ENCODE data around the gene PNMA8C. TPM values are rescaled to one million over a fixed set of nuclear protein-coding genes. Genes with fewer than 3 reads are reported as not detected.
"Not testable (repeated sequence)": the region's sequence is repeated elsewhere in the genome, so short reads cannot be mapped to it uniquely, and the experiment has no call there.

Gene PNMA8C
- total RNA-seq, 1 experiment from 2014 or later = not detected

DNA sequence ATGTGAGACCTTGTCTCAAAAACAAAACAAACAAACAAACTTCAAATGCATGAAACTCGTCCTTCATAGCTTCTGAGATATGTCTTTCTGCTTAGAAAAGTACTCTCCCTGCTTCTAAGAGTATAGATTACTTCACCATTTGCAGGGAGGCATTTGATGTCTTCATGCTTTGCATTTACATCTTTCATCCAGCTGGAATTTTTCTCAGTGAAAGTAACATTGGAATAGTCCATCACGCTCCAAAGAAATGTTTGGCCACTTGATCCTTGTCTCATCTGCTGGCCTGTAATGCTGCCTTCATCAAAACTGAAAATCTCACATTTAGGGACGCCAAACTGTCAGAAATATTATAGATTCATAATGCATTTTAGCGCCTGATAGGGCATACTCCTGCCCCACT, 23.4 kb upstream of the PNMA8C start:
- Histone ChIP-seq H3K27me3 (no peaks in the 10 kb centered on the region), H3K9me3 (peaks cover 6% of the 10 kb centered on the region), H3K36me3 (no peaks in the 10 kb centered on the region), H3K4me3 (no peak overlapping the region)
- DNase-seq = no peak

DNA sequence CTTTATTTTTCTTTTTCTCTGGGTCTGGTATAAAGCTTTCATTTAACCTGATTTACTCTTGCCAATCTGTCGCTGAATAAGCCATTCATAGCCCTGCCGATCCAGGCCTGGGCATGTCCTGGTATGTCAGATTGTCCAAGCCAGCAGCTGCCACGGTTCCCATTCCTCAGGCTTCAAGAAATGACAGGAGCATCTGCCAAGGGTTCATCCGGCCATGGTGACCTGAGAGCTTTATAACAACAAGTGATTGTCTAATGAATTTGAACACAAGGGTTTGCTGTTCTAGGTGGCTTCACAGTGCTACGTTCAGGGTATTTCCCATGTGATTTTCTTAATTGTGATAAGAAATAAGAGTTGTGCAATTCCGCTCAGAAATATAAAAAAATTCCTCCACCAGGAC, 22.6 kb upstream of the PNMA8C start:
- no peaks in the 10 kb centered on the region for H3K27me3 ChIP-seq
- no peak overlapping the region for H3K4me3 ChIP-seq
- no peak for DNase-seq
- H3K36me3 ChIP-seq = no peaks in the 10 kb centered on the region
- peaks cover 6% of the 10 kb centered on the region for H3K9me3 ChIP-seq

DNA sequence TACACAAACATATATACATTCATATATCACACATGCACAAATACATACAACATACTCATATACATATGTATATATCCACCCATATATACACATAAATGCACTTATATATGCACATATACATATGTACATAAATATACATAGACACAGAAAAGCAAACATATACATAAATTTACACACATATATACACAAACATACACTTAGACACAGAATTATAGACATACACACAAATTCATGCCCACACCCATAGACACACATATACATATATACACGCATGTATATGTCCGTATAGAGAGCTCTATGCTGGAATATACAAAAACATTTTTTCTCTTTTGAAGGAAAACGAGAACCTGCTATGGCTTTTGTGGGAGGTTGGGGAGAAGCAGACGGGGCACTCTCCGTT, 22.0 kb upstream of the PNMA8C start:
- H3K4me3 ChIP-seq = no peak overlapping the region
- no peak for DNase-seq

DNA sequence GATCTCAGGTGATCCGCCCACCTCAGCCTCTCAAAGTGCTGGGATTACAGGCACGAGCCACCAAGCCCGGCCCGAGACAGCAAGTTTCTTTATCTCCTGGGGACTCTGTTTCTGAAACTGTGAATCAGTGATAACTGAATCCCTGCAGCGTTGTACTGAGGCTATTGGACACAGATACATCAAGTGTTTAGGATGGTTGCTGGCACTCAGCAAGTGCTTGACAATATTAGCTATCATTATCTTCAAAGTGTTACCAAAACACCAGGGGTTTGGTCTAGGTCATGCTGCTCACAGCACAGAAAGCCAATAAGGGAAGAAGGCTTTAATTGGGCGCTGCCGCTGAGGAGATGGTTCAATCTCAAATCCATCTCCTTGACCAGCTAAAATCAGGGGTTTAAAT, 20.5 kb upstream of the PNMA8C start:
- Histone ChIP-seq H3K27me3 (no peaks in the 10 kb centered on the region), H3K36me3 (no peaks in the 10 kb centered on the region), H3K9me3 (peaks cover 6% of the 10 kb centered on the region), H3K4me3 (no peak overlapping the region)
- no peak for DNase-seq

More for the DNA sequence above, 22.0 kb upstream of the PNMA8C start:
- Histone ChIP-seq H3K27me3 (no peaks in the 10 kb centered on the region), H3K36me3 (no peaks in the 10 kb centered on the region), H3K9me3 (peaks cover 6% of the 10 kb centered on the region)

DNA sequence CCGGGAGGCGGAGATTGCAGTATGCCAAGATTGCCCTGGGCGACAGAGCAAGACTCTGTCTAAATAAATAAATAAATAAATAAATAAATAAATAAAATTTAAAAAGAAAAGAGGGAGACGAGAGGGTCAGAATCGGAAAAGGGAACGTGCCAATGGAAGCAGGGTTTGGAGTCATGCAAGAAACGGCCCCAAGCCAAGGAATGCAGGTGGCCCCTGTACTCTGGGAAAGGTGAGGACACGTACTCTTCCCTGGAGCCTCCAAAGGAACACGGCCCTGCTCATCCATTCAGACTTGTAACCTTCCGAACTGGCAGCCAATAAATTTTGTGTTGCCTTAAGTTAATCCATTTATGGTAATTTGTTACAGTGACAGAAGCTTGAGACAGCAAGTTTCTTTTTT, 19.9 kb upstream of the PNMA8C start:
- DNase-seq = no peak
- H3K27me3 ChIP-seq = no peaks in the 10 kb centered on the region
- no peaks in the 10 kb centered on the region for H3K36me3 ChIP-seq
- no peak overlapping the region for H3K4me3 ChIP-seq
- H3K9me3 ChIP-seq = peaks cover 6% of the 10 kb centered on the region

DNA sequence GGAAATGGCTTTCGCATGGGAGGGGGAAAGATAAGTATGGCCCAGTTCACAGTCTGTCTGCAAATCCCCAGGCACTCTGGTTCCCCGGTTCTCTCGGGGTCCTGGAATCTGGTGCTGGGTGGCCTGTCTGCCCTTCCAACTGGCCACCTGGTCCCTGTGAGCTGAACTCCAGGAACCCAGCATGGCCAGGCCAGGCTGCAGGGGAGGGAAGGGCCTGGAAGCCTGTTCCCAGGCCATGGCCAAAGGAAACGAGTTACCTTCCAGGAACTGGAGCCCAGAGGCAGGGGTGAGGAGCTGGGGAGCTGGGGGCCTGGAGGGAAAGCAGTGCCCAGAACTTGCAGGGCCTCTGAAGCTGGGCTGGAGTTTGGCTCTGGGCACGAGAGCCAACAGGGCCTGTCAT, 19.1 kb upstream of the PNMA8C start:
- Histone ChIP-seq H3K9me3 (peaks cover 6% of the 10 kb centered on the region), H3K4me3 (no peak overlapping the region)
- DNase-seq = no peak

DNA sequence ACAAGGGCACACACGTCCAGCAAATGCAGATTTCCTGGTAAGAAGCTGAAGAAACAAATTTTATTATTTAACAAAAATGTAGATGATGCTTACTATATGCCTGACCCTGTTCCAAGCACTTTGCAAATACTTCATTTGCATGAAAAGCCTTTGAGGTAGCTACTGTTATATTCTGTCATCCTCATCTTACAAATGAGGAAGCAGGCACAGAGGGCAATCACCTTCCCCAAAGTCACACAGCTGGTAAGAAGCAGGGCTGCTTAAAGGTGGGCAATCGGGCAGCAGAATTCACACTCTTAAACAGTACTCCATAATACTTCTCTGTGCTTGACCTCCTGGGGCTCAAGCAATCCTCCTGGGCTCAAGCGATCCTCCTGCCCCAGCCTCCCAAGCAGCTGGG, 18.3 kb upstream of the PNMA8C start:
- DNase-seq = no peak
- Histone ChIP-seq H3K27me3 (no peaks in the 10 kb centered on the region), H3K36me3 (no peaks in the 10 kb centered on the region), H3K4me3 (no peak overlapping the region), H3K9me3 (peaks cover 6% of the 10 kb centered on the region)

More for the DNA sequence above, 19.1 kb upstream of the PNMA8C start:
- no peaks in the 10 kb centered on the region for H3K36me3 ChIP-seq
- no peaks in the 10 kb centered on the region for H3K27me3 ChIP-seq

DNA sequence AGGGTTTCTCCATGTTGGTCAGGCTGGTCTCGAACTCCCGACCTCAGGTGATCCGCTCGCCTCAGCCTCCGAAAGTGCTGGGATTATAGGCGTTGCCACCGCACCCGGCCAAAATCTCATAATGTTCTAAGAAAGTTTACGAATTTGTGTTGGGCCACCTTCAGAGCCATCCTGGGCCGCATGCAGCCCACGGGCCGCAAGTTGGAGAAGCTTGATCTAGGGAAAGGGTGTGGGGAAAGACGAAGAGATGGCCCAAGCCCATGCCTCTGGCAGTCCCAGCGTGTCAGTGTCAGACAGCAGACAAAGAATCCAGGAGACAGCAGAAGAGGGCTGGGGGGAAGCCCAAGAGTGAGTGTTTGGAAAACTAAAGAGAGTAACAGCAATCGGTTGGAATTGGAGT, 17.3 kb upstream of the PNMA8C start:
- Histone ChIP-seq H3K9me3 (peaks cover 6% of the 10 kb centered on the region), H3K27me3 (no peaks in the 10 kb centered on the region), H3K4me3 (no peak overlapping the region), H3K36me3 (no peaks in the 10 kb centered on the region)
- DNase-seq = no peak

DNA sequence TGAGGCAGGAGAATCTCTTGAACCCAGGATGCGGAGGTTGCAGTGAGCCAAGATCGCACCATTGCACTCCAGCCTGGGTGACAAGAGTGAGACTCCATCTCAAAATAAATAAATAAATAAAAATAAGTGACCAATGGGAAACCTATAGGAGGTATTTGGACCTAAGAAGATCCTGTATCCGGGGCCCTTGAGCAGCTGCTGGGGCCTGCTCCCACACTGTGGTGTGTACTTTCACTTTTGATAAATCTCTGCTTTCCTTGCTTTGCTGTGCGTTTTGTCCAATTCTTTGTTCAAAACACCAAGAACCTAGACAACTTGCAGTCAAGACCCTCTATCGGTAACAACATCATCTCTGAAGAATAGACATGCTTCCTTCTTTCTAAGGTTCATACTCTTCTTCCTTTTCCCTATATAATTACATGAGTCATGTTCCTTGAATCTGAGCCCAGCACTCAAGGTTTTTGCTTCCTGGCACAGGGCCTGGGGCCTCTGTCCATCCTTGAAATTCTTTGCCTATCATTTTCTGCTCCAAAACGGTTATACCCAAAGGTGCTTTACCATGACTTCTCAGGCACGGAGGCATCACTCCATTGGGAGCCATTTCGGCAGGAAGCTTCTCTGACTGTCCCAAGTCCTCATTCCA, 14.2 kb upstream of the PNMA8C start:
- Histone ChIP-seq H3K27me3 (no peaks in the 10 kb centered on the region), H3K4me3 (no peak overlapping the region), H3K36me3 (no peaks in the 10 kb centered on the region), H3K9me3 (no peaks in the 10 kb centered on the region)
- peak; percentile 76 for DNase-seq

DNA sequence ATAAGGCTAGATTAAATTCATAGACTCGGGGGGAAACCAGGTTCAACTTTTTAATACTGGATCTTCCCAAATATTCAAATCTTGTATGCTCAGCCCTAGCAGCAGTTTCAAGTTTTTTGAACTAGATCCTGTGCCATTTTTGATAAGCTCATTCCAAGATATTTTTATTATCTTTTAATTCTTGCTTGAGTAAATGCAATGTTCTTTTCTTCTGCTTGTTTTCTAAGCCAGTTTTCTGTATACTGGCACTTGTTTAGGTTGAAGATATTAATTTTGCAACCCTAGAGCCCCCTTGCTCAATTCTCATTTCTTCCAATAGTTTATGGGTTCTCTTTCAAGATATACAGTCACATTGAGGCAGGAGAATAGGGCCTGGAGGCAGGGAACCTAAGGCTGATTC, 13.1 kb upstream of the PNMA8C start:
- Histone ChIP-seq H3K9me3 (no peaks in the 10 kb centered on the region), H3K36me3 (no peaks in the 10 kb centered on the region), H3K4me3 (no peak overlapping the region), H3K27me3 (no peaks in the 10 kb centered on the region)
- no peak for DNase-seq

DNA sequence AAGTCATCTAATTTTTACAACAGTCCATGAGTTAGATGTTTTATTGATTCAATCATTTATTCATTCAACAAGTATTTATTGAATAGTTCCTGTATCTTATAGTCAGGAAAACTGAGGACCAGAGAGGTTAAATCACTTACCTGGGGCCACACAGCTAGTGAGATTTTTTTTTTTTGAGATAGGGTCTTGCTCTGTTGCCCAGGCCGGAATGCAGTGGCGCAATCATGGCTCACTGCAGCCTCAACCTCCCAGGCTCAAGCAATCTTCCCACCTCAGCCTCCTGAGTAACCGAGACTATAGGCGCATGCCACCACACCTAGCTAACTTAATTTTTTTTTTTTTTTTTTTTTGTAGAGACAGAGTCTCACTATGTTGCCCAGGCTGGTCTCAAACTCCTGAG, 7.0 kb upstream of the PNMA8C start:
- not testable (repeated sequence) for H3K36me3 ChIP-seq, DNase-seq

DNA sequence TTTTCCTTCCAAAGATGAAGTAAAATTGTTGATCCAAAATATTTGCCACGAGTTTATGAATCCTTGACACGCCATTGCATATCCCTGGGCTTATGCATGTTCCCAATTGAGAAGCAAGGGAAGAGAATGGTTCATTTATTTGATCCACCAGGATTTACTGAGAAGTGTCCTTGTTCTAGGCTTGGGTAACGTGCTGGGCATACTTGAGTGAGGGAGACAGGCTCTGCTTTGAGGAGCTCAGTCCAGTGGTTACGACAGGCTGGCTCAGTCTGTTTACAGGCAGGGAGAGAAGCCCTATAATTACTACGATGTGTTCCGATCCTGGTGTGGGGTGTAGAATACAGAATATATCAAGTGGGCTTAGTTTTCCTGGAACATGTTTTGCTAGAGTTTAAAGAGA, 6.3 kb upstream of the PNMA8C start:
- DNase-seq = no peak
- Histone ChIP-seq H3K4me3 (no peak overlapping the region), H3K27me3 (peaks cover 4% of the 10 kb centered on the region; the same call in 1 of the 2 replicates), H3K9me3 (0 out of 2 replicates have a peak, but pooled peaks cover 2% of the 10 kb centered on the region), H3K36me3 (no peaks in the 10 kb centered on the region)

More for the DNA sequence above, 7.0 kb upstream of the PNMA8C start:
- not testable (repeated sequence) for H3K9me3 ChIP-seq, H3K4me3 ChIP-seq, H3K27me3 ChIP-seq

DNA sequence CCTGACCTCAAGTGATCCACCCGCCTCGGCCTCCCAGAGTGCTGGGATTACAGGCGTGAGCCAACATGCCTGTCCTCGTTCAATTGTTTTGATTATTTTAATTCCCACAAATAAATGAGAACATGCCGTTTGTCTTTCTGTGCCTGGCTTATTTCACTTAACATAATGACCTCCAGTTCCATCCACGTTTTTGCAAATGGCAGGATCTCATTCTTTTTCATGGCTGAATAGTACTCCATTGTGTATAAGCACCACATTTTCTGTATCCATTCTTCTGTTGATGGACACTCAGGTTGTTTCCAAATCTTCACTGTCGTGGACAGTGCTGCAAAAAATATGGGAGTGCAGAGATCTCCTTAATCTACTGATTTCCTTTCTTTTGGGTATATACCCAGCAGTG, 4.7 kb upstream of the PNMA8C start:
- H3K4me3 ChIP-seq, DNase-seq, H3K9me3 ChIP-seq, H3K36me3 ChIP-seq: not testable (repeated sequence)
- peaks cover 12% of the 10 kb centered on the region for H3K27me3 ChIP-seq

DNA sequence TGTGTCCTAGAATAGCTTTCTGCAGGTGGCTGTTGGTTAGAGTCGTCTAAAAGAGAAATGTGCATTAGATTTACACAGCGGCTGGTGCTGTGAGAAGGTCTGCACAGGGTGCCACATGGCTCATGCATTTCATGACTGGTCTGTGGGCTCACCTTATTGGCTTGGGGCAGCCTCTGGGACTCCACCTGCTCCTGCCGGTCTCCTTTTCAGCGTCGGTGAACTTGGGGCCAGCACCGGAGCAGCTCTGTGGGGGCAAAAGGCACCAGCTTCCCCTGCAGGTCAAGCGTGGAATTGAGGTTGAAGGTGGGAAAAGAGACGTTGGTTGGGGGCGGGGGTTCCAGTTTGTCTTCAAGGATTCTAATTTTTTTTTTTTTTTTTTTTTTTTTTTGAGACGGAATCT, 3.1 kb upstream of the PNMA8C start:
- Histone ChIP-seq H3K27me3 (peaks cover 27% of the 10 kb centered on the region), H3K4me3 (no peak overlapping the region), H3K9me3 (0 out of 2 replicates have a peak, but pooled peaks cover 2% of the 10 kb centered on the region), H3K36me3 (no peaks in the 10 kb centered on the region)
- DNase-seq = no peak

DNA sequence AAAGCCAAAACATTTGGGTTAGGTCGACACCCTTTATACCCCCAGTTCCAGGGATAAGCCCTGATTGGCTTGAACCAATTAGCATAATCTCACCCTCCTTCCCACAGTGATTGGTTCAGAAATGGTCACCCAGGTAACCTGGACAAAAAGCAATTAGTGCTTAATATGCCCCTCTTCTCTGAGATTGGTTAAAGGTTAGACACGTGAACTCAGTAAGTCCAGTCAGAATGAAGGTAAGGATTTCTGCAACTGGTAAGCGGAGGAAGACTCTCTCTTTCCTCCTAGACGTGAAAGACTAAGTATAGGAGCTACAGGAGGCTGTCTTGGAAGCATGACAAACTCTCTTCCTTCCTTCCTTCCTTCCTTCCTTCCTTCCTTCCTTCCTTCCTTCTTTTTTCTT, 1.3 kb upstream of the PNMA8C start:
- no peak for DNase-seq
- H3K4me3 ChIP-seq = no peak overlapping the region
- peaks cover 41% of the 10 kb centered on the region for H3K27me3 ChIP-seq
- no peaks in the 10 kb centered on the region for H3K36me3 ChIP-seq
- 0 out of 2 replicates have a peak, but pooled peaks cover 2% of the 10 kb centered on the region for H3K9me3 ChIP-seq

DNA sequence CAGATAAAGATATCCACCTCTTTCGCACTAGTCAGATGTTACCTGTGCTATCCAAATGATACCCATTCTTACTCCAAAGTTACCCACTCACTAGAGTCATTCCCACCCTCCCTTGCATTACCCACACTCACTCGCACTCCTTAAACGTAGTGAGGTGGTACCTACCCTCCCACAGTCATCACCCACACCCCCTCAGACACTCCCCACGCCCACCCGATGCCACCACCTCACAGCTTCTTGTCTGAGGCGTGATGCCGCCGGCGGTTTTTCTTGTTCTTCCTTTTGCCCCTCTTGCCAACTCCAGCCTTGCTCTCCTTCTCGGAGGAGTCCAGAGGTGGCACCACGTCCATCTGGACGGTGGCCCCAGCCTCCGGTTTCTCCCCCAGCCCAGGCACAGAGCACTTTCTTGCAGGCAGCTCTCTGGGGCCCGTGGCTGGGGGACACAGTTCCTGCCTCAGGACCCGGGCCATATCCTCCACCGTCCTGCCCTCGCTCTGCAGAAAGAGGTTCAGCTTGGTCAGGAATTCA, 1.2 kb downstream of the PNMA8C start:
- no peak for DNase-seq
- H3K4me3 ChIP-seq = no peak overlapping the region
- H3K27me3 ChIP-seq = peaks cover 46% of the 10 kb centered on the region
- H3K36me3 ChIP-seq = no peaks in the 10 kb centered on the region
- H3K9me3 ChIP-seq = no peaks in the 10 kb centered on the region

DNA sequence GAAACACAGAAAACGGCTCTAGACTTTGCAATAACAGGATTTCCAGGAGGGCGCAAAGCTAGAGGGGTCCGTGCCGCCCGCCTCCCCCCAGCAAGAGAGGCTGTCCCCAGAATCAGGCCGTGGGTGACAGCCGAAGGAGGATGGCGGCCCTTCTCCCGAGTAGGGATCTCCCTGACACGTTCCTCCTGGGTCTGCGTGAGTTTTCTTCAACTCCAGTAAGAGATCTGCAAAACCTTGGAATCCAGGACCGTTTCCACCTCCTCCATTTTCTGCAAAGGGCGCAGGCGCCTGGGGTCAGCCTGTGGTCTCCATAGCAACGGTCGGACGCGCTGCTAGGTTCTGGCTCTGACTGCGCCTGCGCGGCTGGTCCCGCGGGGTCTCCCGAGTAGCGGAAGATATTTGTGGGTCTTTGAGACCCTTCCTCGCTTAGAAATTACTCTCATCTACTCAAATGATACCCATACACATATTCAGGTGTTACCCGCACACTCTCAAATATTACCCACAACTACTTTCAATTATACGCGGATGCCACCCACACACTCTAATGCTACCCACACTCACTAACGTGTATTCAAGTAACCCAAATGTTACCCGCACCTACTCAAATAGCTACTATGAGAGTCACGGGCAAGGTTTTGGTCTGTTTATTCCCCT, 2.1 kb downstream of the PNMA8C start:
- no peaks in the 10 kb centered on the region for H3K36me3 ChIP-seq
- peak overlapping the region; percentile 19 for H3K4me3 ChIP-seq
- DNase-seq = peak; percentile 43
- H3K27me3 ChIP-seq = peaks cover 46% of the 10 kb centered on the region
- H3K9me3 ChIP-seq = no peaks in the 10 kb centered on the region

DNA sequence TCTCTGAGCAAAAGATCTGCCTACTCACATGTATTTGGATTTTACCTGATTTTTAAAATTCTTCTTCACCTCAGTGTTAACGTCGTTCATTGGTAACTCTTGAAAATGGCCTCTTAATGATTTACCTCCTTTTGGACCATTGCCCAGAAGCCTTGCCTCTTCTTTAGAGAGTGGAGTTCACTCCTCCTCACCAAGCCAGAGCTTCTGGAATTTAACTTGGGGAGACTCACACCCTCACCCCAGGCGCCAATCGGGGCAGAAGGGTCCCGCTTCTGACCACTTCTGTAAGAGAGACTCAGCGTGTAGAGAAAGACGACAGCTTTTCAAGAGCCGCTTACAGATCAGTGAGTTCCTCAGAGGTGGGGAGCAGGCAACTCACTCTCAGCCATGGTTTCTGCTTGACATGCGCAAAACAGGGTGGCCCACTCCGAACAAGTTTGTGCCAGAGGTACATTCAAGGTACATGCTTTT, 2.7 kb downstream of the PNMA8C start:
- Histone ChIP-seq H3K36me3 (no peaks in the 10 kb centered on the region), H3K4me3 (peak overlapping the region; percentile 19; the same call in 1 of the 2 replicates), H3K27me3 (peaks cover 46% of the 10 kb centered on the region), H3K9me3 (no peaks in the 10 kb centered on the region)
- no peak for DNase-seq

All from MG63 (cell line).